22Rv1 (cell line): Measurements from ENCODE around the gene ACBD7.

ENCODE experiments used
- ZFX ChIP-seq: fragments of 450-650 bp; IDR thresholded peaks from 2 replicates; pipeline ENCODE4 v1.6.1; 2017; ENCODE audit warnings: antibody characterized with exemption, borderline replicate concordance
- TF ChIP-seq, protein P1 (sequence below): fragments of 450-650 bp; IDR thresholded peaks from 2 replicates; pipeline ENCODE4 v1.5.1; 2017; ENCODE audit warnings: mild to moderate bottlenecking

DNA sequence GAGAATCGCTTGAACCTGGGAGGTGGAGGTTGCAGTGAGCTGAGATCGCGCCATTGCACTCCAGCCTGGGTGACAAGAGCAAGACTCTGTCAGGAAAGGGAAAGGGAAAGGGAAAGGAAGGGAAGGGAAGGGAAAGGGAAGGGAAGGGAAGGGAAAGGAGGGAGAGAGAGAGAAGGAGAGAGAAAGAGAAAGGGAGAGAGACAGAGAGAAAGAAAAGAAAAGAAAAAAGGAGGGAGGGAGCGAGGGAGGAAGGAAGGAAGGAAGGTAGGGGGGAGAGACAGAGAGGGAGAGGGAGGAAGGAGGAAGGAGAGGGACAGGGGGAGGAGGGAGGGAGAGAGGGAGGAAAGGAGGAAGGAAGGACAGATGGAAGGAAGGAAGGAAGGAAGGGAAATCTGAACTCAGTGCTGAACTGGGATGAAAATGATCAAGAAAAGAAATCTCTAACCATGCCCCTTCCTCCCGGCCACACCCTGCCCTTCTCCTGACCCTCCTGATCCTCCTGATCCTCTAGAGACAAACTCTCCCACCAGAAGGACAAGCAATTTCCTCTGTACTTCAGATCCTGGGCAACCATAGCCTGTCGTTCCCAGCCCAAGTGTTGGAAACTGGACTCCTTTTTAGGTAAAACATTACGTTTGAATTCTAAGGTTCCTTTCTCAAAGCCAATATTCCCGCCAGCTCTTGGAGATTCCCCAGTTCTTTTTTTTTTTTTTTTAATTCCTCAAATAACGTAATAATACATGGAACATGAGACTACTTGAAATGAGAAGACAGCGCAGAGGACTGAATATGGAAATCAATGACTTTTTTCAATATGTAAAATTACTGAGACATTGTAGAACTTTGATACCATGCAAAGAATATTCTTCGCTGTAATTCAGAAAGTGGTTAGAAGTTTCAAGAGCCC lies 47.8 kb upstream of the ACBD7 start:
- TF ChIP-seq, protein P1, sequence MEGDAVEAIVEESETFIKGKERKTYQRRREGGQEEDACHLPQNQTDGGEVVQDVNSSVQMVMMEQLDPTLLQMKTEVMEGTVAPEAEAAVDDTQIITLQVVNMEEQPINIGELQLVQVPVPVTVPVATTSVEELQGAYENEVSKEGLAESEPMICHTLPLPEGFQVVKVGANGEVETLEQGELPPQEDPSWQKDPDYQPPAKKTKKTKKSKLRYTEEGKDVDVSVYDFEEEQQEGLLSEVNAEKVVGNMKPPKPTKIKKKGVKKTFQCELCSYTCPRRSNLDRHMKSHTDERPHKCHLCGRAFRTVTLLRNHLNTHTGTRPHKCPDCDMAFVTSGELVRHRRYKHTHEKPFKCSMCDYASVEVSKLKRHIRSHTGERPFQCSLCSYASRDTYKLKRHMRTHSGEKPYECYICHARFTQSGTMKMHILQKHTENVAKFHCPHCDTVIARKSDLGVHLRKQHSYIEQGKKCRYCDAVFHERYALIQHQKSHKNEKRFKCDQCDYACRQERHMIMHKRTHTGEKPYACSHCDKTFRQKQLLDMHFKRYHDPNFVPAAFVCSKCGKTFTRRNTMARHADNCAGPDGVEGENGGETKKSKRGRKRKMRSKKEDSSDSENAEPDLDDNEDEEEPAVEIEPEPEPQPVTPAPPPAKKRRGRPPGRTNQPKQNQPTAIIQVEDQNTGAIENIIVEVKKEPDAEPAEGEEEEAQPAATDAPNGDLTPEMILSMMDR = no peak
- TF ChIP-seq ZFX = no peak
